ENCODE results near the gene STUB1.
A peak's percentile ranks its signal among the peaks of the same experiment; 100 is the strongest.

Gene STUB1

GRCh38 chr16:679814-680624 is at the start of gene STUB1:
Gene STUB1, plus strand, starts transcription at chr16:680410. Its CDS starts 116 bp downstream, at chr16:680526.
- peak; percentile 86 to 88 for DNase-seq

GRCh38 chr16:630815-631405 is 49.3 kb upstream of the STUB1 start, which contains the start of gene WFIKKN1:
Gene WFIKKN1, plus strand, starts transcription at chr16:630985. Its CDS starts 269 bp downstream, at chr16:631254.
- no peak for DNase-seq

- DNase-seq: no peak
These were observed 48.3 kb upstream of the STUB1 start for GRCh38 chr16:631808-632358.

- no peak for DNase-seq
These were observed 47.5 kb upstream of the STUB1 start for GRCh38 chr16:632486-633335.

GRCh38 chr16:633336-634050 is 46.7 kb upstream of the STUB1 start:
- no peak for DNase-seq

GRCh38 chr16:634051-634670 is 46.0 kb upstream of the STUB1 start:
- no peak for DNase-seq

- no peak for DNase-seq
These were observed 45.2 kb upstream of the STUB1 start for GRCh38 chr16:634996-635395.

GRCh38 chr16:635573-636205 is 44.5 kb upstream of the STUB1 start:
- DNase-seq: no peak

- DNase-seq: peak; percentile 94
These were observed 43.8 kb upstream of the STUB1 start, which contains the start of gene METTL26 for GRCh38 chr16:636206-637080. Gene METTL26, minus strand, starts transcription at chr16:636305. Its CDS starts 15 bp downstream, at chr16:636290.

- DNase-seq: peak; percentile 86 to 89
These were observed 42.9 kb upstream of the STUB1 start for GRCh38 chr16:637081-638018.

- DNase-seq: no peak
These were observed 42.1 kb upstream of the STUB1 start for GRCh38 chr16:638034-638543.

GRCh38 chr16:638836-639235 is 41.4 kb upstream of the STUB1 start:
- DNase-seq: no peak

GRCh38 chr16:640614-641013 is 39.6 kb upstream of the STUB1 start:
- no peak for DNase-seq

GRCh38 chr16:641326-642188 is 38.7 kb upstream of the STUB1 start, which contains the start of gene MCRIP2:
Gene MCRIP2, plus strand, starts transcription at chr16:641828. Its CDS starts 164 bp downstream, at chr16:641992.
- DNase-seq: peak; percentile 68 to 70

GRCh38 chr16:642189-643049 is 37.8 kb upstream of the STUB1 start:
- peak; percentile 22 to 69 for DNase-seq

- no peak for DNase-seq
These were observed 37.2 kb upstream of the STUB1 start for GRCh38 chr16:643050-643368.

GRCh38 chr16:644556-644955 is 35.7 kb upstream of the STUB1 start:
- DNase-seq: no peak
